ENCODE data around the gene OSBPL2. TPM values are rescaled to one million over a fixed set of nuclear protein-coding genes. Genes with fewer than 3 reads are reported as not detected.

The OSBPL2 gene
- total and polyA plus RNA-seq, 2 experiments from 2014 or later = 16.6 to 31.2 TPM

DNA sequence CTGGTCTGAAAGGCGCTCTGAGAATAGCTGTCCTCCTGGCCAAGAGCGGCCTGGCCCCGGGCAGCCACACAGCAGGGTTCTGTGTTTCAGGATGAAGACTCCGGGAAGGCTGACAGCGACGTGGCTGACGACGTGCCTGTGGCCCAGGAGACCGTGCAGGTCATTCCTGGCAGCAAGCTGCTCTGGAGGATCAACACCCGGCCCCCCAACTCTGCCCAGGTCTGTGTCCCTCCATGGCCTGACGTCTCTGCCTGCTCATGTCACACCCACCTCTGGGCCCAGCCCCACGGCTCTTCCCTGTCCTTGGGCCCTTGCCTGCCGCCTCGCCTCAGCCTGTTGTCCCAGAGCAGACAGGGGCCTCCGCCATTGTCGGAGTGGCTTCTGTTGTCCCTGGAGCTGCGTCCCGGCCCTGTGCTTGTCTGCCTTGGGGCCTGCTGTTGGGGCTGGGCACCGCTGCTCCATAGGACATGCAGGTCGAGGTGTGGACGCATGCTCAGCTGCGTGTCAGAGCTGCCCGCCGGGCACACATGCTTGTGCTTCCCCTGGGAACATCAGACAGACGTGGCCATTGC, 48.3 kb downstream of the OSBPL2 start:
- H3K27me3 Mint-ChIP-seq (ENCODE audit: insufficient read depth, low read depth, poor library complexity) = peaks cover 9% of the 10 kb centered on the region
- H3K9me3 Mint-ChIP-seq = no peaks in the 10 kb centered on the region
- Histone ChIP-seq H3K36me3 (ENCODE audit: insufficient read depth) (peaks cover 10% of the 10 kb centered on the region; the same call in 1 of the 2 replicates), H3K27ac (ENCODE audit: low read depth) (no peak overlapping the region), H3K79me2 (replicated peaks; ENCODE audit: insufficient read depth) (no peaks in the 10 kb centered on the region), H3K27me3 (ENCODE audit: insufficient read depth) (no peaks in the 10 kb centered on the region), H4K20me1 (replicated peaks; ENCODE audit: insufficient read depth) (no peaks in the 10 kb centered on the region), H3F3A (replicated peaks; ENCODE audit: low read depth) (0 out of 2 replicates have a peak, but pooled peaks cover 3% of the 10 kb centered on the region), H2AFZ (no peak overlapping the region), H3K4me1 (ENCODE audit: insufficient read depth) (no peaks in the 10 kb centered on the region), H3K9me2 (ENCODE audit: insufficient read depth) (no peaks in the 10 kb centered on the region), H3K4me3 (no peak overlapping the region), H3K4me2 (no peak overlapping the region)
- no peak for DNase-seq (ENCODE audit: low spot score)
- no peaks in the 10 kb centered on the region; the same call in 2 of the 3 replicates for H3K4me1 Mint-ChIP-seq
- ATAC-seq = no peak
- TF ChIP-seq JUNB (IDR thresholded peaks at IDR 0.05; ENCODE audit: unreplicated experiment) (no peak), EZH2 (IDR thresholded peaks at IDR 0.05; ENCODE audit: low read depth, unreplicated experiment) (no peak), EZH2phosphoT487 (IDR thresholded peaks at IDR 0.05; ENCODE audit: unreplicated experiment) (no peak), POLR2AphosphoS5 (IDR thresholded peaks at IDR 0.05; ENCODE audit: low read depth) (no peak), ZNF114 (CRISPR knock-in tag; IDR thresholded peaks at IDR 0.05) (no peak), NANOG (IDR thresholded peaks at IDR 0.05; ENCODE audit: borderline replicate concordance) (no peak), STAT1 (IDR thresholded peaks at IDR 0.05; ENCODE audit: unreplicated experiment) (no peak), CREB1 (CRISPR knock-in tag; IDR thresholded peaks at IDR 0.05; ENCODE audit: low read depth) (no peak), ZNF331 (CRISPR knock-in tag; IDR thresholded peaks at IDR 0.05; ENCODE audit: low read depth) (no peak)
- TF ChIP-seq, protein P1, sequence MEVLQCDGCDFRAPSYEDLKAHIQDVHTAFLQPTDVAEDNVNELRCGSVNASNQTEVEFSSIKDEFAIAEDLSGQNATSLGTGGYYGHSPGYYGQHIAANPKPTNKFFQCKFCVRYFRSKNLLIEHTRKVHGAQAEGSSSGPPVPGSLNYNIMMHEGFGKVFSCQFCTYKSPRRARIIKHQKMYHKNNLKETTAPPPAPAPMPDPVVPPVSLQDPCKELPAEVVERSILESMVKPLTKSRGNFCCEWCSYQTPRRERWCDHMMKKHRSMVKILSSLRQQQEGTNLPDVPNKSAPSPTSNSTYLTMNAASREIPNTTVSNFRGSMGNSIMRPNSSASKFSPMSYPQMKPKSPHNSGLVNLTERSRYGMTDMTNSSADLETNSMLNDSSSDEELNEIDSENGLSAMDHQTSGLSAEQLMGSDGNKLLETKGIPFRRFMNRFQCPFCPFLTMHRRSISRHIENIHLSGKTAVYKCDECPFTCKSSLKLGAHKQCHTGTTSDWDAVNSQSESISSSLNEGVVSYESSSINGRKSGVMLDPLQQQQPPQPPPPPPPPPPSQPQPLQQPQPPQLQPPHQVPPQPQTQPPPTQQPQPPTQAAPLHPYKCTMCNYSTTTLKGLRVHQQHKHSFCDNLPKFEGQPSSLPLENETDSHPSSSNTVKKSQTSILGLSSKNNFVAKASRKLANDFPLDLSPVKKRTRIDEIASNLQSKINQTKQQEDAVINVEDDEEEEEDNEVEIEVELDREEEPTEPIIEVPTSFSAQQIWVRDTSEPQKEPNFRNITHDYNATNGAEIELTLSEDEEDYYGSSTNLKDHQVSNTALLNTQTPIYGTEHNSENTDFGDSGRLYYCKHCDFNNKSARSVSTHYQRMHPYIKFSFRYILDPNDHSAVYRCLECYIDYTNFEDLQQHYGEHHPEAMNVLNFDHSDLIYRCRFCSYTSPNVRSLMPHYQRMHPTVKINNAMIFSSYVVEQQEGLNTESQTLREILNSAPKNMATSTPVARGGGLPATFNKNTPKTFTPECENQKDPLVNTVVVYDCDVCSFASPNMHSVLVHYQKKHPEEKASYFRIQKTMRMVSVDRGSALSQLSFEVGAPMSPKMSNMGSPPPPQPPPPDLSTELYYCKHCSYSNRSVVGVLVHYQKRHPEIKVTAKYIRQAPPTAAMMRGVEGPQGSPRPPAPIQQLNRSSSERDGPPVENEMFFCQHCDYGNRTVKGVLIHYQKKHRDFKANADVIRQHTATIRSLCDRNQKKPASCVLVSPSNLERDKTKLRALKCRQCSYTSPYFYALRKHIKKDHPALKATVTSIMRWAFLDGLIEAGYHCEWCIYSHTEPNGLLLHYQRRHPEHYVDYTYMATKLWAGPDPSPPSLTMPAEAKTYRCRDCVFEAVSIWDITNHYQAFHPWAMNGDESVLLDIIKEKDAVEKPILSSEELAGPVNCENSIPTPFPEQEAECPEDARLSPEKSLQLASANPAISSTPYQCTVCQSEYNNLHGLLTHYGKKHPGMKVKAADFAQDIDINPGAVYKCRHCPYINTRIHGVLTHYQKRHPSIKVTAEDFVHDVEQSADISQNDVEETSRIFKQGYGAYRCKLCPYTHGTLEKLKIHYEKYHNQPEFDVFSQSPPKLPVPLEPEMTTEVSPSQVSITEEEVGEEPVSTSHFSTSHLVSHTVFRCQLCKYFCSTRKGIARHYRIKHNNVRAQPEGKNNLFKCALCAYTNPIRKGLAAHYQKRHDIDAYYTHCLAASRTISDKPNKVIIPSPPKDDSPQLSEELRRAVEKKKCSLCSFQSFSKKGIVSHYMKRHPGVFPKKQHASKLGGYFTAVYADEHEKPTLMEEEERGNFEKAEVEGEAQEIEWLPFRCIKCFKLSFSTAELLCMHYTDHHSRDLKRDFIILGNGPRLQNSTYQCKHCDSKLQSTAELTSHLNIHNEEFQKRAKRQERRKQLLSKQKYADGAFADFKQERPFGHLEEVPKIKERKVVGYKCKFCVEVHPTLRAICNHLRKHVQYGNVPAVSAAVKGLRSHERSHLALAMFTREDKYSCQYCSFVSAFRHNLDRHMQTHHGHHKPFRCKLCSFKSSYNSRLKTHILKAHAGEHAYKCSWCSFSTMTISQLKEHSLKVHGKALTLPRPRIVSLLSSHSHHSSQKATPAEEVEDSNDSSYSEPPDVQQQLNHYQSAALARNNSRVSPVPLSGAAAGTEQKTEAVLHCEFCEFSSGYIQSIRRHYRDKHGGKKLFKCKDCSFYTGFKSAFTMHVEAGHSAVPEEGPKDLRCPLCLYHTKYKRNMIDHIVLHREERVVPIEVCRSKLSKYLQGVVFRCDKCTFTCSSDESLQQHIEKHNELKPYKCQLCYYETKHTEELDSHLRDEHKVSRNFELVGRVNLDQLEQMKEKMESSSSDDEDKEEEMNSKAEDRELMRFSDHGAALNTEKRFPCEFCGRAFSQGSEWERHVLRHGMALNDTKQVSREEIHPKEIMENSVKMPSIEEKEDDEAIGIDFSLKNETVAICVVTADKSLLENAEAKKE (CRISPR knock-in tag; IDR thresholded peaks at IDR 0.05) = no peak
- TF ChIP-seq, protein P2, sequence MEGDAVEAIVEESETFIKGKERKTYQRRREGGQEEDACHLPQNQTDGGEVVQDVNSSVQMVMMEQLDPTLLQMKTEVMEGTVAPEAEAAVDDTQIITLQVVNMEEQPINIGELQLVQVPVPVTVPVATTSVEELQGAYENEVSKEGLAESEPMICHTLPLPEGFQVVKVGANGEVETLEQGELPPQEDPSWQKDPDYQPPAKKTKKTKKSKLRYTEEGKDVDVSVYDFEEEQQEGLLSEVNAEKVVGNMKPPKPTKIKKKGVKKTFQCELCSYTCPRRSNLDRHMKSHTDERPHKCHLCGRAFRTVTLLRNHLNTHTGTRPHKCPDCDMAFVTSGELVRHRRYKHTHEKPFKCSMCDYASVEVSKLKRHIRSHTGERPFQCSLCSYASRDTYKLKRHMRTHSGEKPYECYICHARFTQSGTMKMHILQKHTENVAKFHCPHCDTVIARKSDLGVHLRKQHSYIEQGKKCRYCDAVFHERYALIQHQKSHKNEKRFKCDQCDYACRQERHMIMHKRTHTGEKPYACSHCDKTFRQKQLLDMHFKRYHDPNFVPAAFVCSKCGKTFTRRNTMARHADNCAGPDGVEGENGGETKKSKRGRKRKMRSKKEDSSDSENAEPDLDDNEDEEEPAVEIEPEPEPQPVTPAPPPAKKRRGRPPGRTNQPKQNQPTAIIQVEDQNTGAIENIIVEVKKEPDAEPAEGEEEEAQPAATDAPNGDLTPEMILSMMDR (conservative IDR thresholded peaks at IDR 0.05; ENCODE audit: low read depth in 2 of 2) = no peak
- TF ChIP-seq, protein P3, sequence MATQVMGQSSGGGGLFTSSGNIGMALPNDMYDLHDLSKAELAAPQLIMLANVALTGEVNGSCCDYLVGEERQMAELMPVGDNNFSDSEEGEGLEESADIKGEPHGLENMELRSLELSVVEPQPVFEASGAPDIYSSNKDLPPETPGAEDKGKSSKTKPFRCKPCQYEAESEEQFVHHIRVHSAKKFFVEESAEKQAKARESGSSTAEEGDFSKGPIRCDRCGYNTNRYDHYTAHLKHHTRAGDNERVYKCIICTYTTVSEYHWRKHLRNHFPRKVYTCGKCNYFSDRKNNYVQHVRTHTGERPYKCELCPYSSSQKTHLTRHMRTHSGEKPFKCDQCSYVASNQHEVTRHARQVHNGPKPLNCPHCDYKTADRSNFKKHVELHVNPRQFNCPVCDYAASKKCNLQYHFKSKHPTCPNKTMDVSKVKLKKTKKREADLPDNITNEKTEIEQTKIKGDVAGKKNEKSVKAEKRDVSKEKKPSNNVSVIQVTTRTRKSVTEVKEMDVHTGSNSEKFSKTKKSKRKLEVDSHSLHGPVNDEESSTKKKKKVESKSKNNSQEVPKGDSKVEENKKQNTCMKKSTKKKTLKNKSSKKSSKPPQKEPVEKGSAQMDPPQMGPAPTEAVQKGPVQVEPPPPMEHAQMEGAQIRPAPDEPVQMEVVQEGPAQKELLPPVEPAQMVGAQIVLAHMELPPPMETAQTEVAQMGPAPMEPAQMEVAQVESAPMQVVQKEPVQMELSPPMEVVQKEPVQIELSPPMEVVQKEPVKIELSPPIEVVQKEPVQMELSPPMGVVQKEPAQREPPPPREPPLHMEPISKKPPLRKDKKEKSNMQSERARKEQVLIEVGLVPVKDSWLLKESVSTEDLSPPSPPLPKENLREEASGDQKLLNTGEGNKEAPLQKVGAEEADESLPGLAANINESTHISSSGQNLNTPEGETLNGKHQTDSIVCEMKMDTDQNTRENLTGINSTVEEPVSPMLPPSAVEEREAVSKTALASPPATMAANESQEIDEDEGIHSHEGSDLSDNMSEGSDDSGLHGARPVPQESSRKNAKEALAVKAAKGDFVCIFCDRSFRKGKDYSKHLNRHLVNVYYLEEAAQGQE (IDR thresholded peaks at IDR 0.05; ENCODE audit: unreplicated experiment) = no peak
- TF ChIP-seq, protein P4, sequence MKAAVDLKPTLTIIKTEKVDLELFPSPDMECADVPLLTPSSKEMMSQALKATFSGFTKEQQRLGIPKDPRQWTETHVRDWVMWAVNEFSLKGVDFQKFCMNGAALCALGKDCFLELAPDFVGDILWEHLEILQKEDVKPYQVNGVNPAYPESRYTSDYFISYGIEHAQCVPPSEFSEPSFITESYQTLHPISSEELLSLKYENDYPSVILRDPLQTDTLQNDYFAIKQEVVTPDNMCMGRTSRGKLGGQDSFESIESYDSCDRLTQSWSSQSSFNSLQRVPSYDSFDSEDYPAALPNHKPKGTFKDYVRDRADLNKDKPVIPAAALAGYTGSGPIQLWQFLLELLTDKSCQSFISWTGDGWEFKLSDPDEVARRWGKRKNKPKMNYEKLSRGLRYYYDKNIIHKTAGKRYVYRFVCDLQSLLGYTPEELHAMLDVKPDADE (IDR thresholded peaks at IDR 0.05) = no peak
- H3K27ac Mint-ChIP-seq = no peak overlapping the region
- H3K36me3 Mint-ChIP-seq (ENCODE audit: low read depth) = peaks cover 26% of the 10 kb centered on the region
- H3K4me3 Mint-ChIP-seq = no peak overlapping the region

Data from GM23338 (cell line).